Adrenal gland (tissue), 12 donors: Measurements from ENCODE around the gene SPIB. TPM values are rescaled to one million over a fixed set of nuclear protein-coding genes. Genes with fewer than 3 reads are reported as not detected.

Experiments
- DNase-seq, 7 donors: peaks; one replicate each; pipeline ENCODE4 v3.0.0-alpha.2; 2019 to 2020
- H3K27ac ChIP-seq, 5 donors: fragments of 200-600 bp; sonication (generic) in 4 of 5; 1 replicate in 3 of 5; 2 replicates in 2 of 5; pipeline versions ENCODE4 v1.5.1 to v1.8.0; 2016 to 2020; ENCODE audit warnings: mild to moderate bottlenecking in 1 of 5
- H3K27me3 ChIP-seq: fragments of 200-600 bp; 2 replicates; pipeline ENCODE4 v1.8.0; 2021
- H3K36me3 ChIP-seq, 2 donors: fragments of 200-600 bp; replicated peaks in 1 of 2; 1 replicate in 1 of 2; 2 replicates in 1 of 2; pipeline versions ENCODE4 v1.5.1 to v1.8.0; 2018 to 2022
- H3K4me1 ChIP-seq, 2 donors: fragments of 200-600 bp; replicated peaks in 1 of 2; 1 replicate in 1 of 2; 2 replicates in 1 of 2; pipeline versions ENCODE4 v1.5.1 to v1.8.0; 2018 to 2021
- H3K4me3 ChIP-seq, 4 donors: fragments of 200-600 bp; sonication (generic) in 3 of 4; one replicate each; pipeline ENCODE4 v1.5.1; 2016 to 2018
- H3K9me3 ChIP-seq, 3 donors: fragments of 200-600 bp; sonication (generic) in 1 of 3; replicated peaks in 1 of 3; 1 replicate in 2 of 3; 2 replicates in 1 of 3; pipeline versions ENCODE4 v1.5.1 to v1.8.0; 2016 to 2021
- CTCF ChIP-seq, 6 experiments: fragments of 450-650 bp in 4 of 6; fragments of 200-600 bp in 2 of 6; sonication (generic) in 1 of 6; IDR thresholded peaks; 1 replicate in 5 of 6; 2 replicates in 1 of 6; pipeline versions ENCODE4 v1.5.1 to v1.8.0; 2016 to 2021; ENCODE audit warnings: antibody characterized with exemption in 6 of 6, mild to moderate bottlenecking in 2 of 6, moderate library complexity in 1 of 6
- POLR2A ChIP-seq, 2 donors: fragments of 450-650 bp; IDR thresholded peaks; one replicate each; pipeline ENCODE4 v1.6.1; 2017; ENCODE audit warnings: antibody characterized with exemption in 2 of 2, mild to moderate bottlenecking in 2 of 2, moderate library complexity in 1 of 2
- WGBS, 4 donors: extraction: QIAGEN DNeasy Blood & Tissue Kit in 2 of 4; methylation state at CpG; one replicate each; pipeline versions ENCODE4 v1.1.5 to v1.1.7; 2013 to 2017; 5-methylcytosine and 5-hydroxymethylcytosine counted together
- intact Hi-C, 2 donors: fragments of 100-400 bp; cut with DNase I; formaldehyde crosslinking; loops; one replicate each; pipeline versions ENCODE4 v1.14.1 to v1.15.0; 2022 to 2023
- polyA plus RNA-seq, 3 donors: library from polyadenylated mRNA; stranded (reverse); fragments of 200-250 nt in 2 of 3; fragments of 350-450 nt in 1 of 3; fragmentation: Illumina TruSeq in 1 of 3; extraction: RNeasy Lipid Tissue Mini Kit (QIAGEN cat#74804) in 1 of 3; gene quantifications; one replicate each; pipeline ENCODE4 v1.2.3, GENCODE V29; 2013 to 2014
- total RNA-seq, 9 donors: library from RNA; depleted of rRNA in 4 of 9; stranded (reverse); fragments of >200 nt in 4 of 9; fragments of 120-200 nt in 1 of 9; fragmentation: NEBNext Ultra II Directional in 1 of 9; extraction: Animal tissue kit (Norgen Biotek cat#: 25700) in 1 of 9; gene quantifications; one replicate each; pipeline versions ENCODE4 v1.1.0 to v1.2.4, GENCODE V29; 2013 to 2023
- donor health status: healthy with polysubstance abuse.
- donor health status: Bipolar disorder and iron deficiency.
- donor health status: DM: yes; HTN: yes; CAD: no.
- donor health status: DM: no; HTN: no; CAD: no.
- donor health status: DM: no; HTN: no; CAD: no.
- donor health status: DM: yes; HTN: yes; CAD: no.

The SPIB gene
- total and polyA plus RNA-seq, 12 donors = 0.03 to 0.29 (median 0.12) TPM; not detected in 8

- 74 to 93% (median 78%) methylated on average over 1 to 7 of the region's 7 CpGs for WGBS, 4 donors
- TF ChIP-seq POLR2A (IDR thresholded peaks at IDR 0.05) = no peak
- no peak for TF ChIP-seq CTCF (IDR thresholded peaks at IDR 0.05)
- no peak overlapping the region for H3K4me3 ChIP-seq
- H3K9me3 ChIP-seq = no peaks in the 10 kb centered on the region
- H3K27me3 ChIP-seq = peaks cover 21% of the 10 kb centered on the region
- H3K27ac ChIP-seq = no peak overlapping the region
- no peaks in the 10 kb centered on the region for H3K36me3 ChIP-seq
- no peak for DNase-seq
- H3K4me1 ChIP-seq = peaks cover 0 to 12% of the 10 kb centered on the region in 2 donors
- intact Hi-C loops = no loop called here
These were observed 10.2 kb downstream of the SPIB start for GRCh38 chr19:50428772-50429463.

- WGBS, 4 donors = 40 to 48% (median 43%) methylated on average over 13 of the region's 13 CpGs
- H3K27ac ChIP-seq = peak overlapping the region in 2 of 5 donors; percentile 52 to 86
- peak overlapping the region in 1 of 4 donors; percentile 66 for H3K4me3 ChIP-seq
- H3K27me3 ChIP-seq = peaks cover 24% of the 10 kb centered on the region
- no peak for DNase-seq
- no peak for TF ChIP-seq POLR2A (IDR thresholded peaks at IDR 0.05)
- no peak for TF ChIP-seq CTCF (IDR thresholded peaks at IDR 0.05)
- H3K4me1 ChIP-seq = peaks cover 0 to 12% of the 10 kb centered on the region in 2 donors
- no peaks in the 10 kb centered on the region for H3K36me3 ChIP-seq
- intact Hi-C loops = no loop called here
- H3K9me3 ChIP-seq = no peaks in the 10 kb centered on the region
These were observed 12.2 kb downstream of the SPIB start for GRCh38 chr19:50430888-50431342.

GRCh38 chr19:50431343-50432220, 12.8 kb downstream of the SPIB start:
- Histone ChIP-seq H3K4me1 (peaks cover 0 to 12% of the 10 kb centered on the region in 2 donors), H3K4me3 (peak overlapping the region in 2 of 4 donors; percentile 38 to 66), H3K27me3 (peaks cover 24% of the 10 kb centered on the region), H3K36me3 (no peaks in the 10 kb centered on the region), H3K9me3 (no peaks in the 10 kb centered on the region), H3K27ac (peak overlapping the region in 2 of 5 donors; percentile 52 to 86)
- TF ChIP-seq POLR2A (IDR thresholded peaks at IDR 0.05) (no peak), CTCF (IDR thresholded peaks at IDR 0.05) (no peak)
- WGBS, 4 donors = 3 to 4% (median 3%) methylated on average over 27 to 54 of the region's 54 CpGs
- DNase-seq = peak; percentile 68 to 89 (median 82)
- intact Hi-C loops = no loop called here
